ENCODE measurements around the gene GRIK1. TPM values are rescaled to one million over a fixed set of nuclear protein-coding genes. Genes with fewer than 3 reads are reported as not detected.
"Not testable (repeated sequence)": the region's sequence is repeated elsewhere in the genome, so short reads cannot be mapped to it uniquely, and the experiment has no call there.

GRIK1 gene
- total RNA-seq, 1 donor from 2014 or later = not detected

GRCh38 chr21:29961291-29962027, 21.7 kb upstream of the GRIK1 start:
- no peak overlapping the region for H3K4me3 ChIP-seq
- DNase-seq (no peak), ATAC-seq (no peak)
- intact Hi-C loops (cut with DNase I) = no loop called here
- no peak overlapping the region for H3K27ac ChIP-seq
- no peaks in the 10 kb centered on the region for H3K4me1 ChIP-seq
- no peaks in the 10 kb centered on the region for H3K36me3 ChIP-seq
- no peaks in the 10 kb centered on the region for H3K27me3 ChIP-seq
- no peaks in the 10 kb centered on the region for H3K9me3 ChIP-seq
- TF ChIP-seq, protein P1, sequence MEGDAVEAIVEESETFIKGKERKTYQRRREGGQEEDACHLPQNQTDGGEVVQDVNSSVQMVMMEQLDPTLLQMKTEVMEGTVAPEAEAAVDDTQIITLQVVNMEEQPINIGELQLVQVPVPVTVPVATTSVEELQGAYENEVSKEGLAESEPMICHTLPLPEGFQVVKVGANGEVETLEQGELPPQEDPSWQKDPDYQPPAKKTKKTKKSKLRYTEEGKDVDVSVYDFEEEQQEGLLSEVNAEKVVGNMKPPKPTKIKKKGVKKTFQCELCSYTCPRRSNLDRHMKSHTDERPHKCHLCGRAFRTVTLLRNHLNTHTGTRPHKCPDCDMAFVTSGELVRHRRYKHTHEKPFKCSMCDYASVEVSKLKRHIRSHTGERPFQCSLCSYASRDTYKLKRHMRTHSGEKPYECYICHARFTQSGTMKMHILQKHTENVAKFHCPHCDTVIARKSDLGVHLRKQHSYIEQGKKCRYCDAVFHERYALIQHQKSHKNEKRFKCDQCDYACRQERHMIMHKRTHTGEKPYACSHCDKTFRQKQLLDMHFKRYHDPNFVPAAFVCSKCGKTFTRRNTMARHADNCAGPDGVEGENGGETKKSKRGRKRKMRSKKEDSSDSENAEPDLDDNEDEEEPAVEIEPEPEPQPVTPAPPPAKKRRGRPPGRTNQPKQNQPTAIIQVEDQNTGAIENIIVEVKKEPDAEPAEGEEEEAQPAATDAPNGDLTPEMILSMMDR (IDR thresholded peaks at IDR 0.05) = no peak

- no peaks in the 10 kb centered on the region for H3K9me3 ChIP-seq
- H3K4me1 ChIP-seq = no peaks in the 10 kb centered on the region
- no peak for DNase-seq
- no peak for ATAC-seq
- H3K4me3 ChIP-seq = no peak overlapping the region
- intact Hi-C loops (cut with DNase I) = no loop called here
- H3K36me3 ChIP-seq = no peaks in the 10 kb centered on the region
- H3K27me3 ChIP-seq = no peaks in the 10 kb centered on the region
- TF ChIP-seq, protein P1 (IDR thresholded peaks at IDR 0.05) = no peak
- no peak overlapping the region for H3K27ac ChIP-seq
Observed at GRCh38 chr21:29958551-29958950, 18.8 kb upstream of the GRIK1 start.

DNA sequence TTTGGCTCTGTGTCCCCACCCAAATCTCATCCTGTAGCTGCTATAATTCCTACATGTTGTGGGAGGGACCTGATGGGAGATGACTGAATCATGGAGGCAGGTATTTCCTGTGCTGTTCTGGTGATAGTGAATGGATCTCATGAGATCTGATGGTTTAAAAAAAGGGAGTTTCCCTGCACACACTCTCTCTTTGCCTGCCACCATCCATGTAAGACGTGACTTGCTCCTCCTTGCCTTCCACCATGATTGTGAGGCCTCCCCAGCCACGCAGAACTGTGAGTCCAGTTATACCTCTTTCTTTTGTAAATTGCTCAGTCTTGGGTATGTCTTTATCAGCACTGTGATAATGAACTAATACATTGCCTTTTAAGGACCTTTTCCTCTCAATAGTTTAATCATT, 18.2 kb upstream of the GRIK1 start:
- ATAC-seq; H3K4me3 ChIP-seq; H3K4me1 ChIP-seq; intact Hi-C loops (cut with DNase I); H3K27me3 ChIP-seq; H3K36me3 ChIP-seq; H3K27ac ChIP-seq; DNase-seq; H3K9me3 ChIP-seq: not testable (repeated sequence)

GRCh38 chr21:29953690-29954089, 13.9 kb upstream of the GRIK1 start:
- H3K9me3 ChIP-seq = no peaks in the 10 kb centered on the region
- no peaks in the 10 kb centered on the region for H3K27me3 ChIP-seq
- no peaks in the 10 kb centered on the region for H3K4me1 ChIP-seq
- H3K27ac ChIP-seq = no peak overlapping the region
- TF ChIP-seq, protein P1 (IDR thresholded peaks at IDR 0.05) = no peak
- intact Hi-C loops (cut with DNase I) = no loop called here
- H3K4me3 ChIP-seq = no peak overlapping the region
- H3K36me3 ChIP-seq = no peaks in the 10 kb centered on the region
- DNase-seq (no peak), ATAC-seq (no peak)

DNA sequence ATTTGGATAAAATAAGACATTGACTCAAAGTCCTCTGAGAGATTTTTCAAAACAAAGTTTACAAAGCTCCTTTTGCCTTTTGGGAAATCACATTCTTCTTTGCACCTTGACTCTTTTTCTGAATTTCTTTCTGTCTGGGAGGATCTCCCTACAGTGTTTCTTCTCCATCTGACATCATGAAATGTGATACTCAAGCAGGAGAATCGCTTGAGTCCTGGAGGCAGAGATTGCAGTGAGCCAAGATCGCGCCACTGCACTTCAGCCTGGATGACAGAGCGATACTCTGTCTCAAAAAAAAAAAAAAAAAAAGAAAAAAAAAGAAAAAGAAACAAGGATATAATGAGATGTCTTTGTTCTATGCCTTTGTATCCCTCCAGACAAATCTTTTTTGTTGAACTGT, 13.3 kb upstream of the GRIK1 start:
- no peaks in the 10 kb centered on the region for H3K9me3 ChIP-seq
- H3K27me3 ChIP-seq = no peaks in the 10 kb centered on the region
- H3K36me3 ChIP-seq = no peaks in the 10 kb centered on the region
- no peaks in the 10 kb centered on the region for H3K4me1 ChIP-seq
- DNase-seq (no peak), ATAC-seq (no peak)
- H3K27ac ChIP-seq = no peak overlapping the region
- intact Hi-C loops (cut with DNase I) = no loop called here
- TF ChIP-seq, protein P1 (IDR thresholded peaks at IDR 0.05) = no peak
- no peak overlapping the region for H3K4me3 ChIP-seq

DNA sequence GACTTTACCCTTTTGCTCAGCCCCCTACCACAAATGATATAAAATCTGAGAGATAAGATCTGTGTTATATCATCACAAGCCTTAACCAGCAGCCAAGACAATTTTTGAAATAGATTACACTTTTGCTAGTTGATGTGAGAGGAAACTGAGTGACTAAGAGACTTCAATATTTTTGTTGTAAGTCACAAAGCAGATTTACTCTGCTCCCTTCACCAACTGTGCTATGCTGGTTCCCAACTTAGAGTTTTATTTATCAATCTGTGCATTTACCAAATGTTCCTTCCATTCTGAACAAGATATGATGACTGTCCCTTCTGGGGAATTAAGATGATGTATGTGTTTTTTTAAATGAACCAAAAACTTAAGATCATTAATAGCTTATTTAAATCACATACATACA, 12.1 kb upstream of the GRIK1 start:
- no peaks in the 10 kb centered on the region for H3K9me3 ChIP-seq

More for the DNA sequence above, 12.1 kb upstream of the GRIK1 start:
- intact Hi-C loops (cut with DNase I) = no loop called here
- Histone ChIP-seq H3K4me3 (no peak overlapping the region), H3K36me3 (no peaks in the 10 kb centered on the region), H3K27me3 (no peaks in the 10 kb centered on the region), H3K27ac (no peak overlapping the region), H3K4me1 (no peaks in the 10 kb centered on the region)
- no peak for ATAC-seq
- DNase-seq = no peak
- TF ChIP-seq, protein P1 (IDR thresholded peaks at IDR 0.05) = no peak

Data from upper lobe of right lung (tissue), 1 donor.